Osteocyte (in vitro differentiated cells): ENCODE measurements around the gene C11orf86. TPM values are rescaled to one million over a fixed set of nuclear protein-coding genes. Genes with fewer than 3 reads are reported as not detected.

Experiments used
- DNase-seq: peaks from one replicate; pipeline ENCODE4 v3.0.0; 2021; ENCODE audit warnings: mixed read lengths; ENCODE audit not compliant: unreplicated experiment; ENCODE audit errors: extremely low spot score
- H3K27ac Mint-ChIP-seq: one replicate; pipeline ENCODE4 v1.8.0; 2021; ENCODE audit warnings: mild to moderate bottlenecking, mixed read lengths; ENCODE audit not compliant: unreplicated experiment
- H3K27me3 Mint-ChIP-seq: one replicate; pipeline ENCODE4 v1.8.0; 2021; ENCODE audit warnings: mixed read lengths; ENCODE audit not compliant: unreplicated experiment
- H3K36me3 Mint-ChIP-seq: one replicate; pipeline ENCODE4 v1.8.0; 2021; ENCODE audit warnings: mixed read lengths; ENCODE audit not compliant: unreplicated experiment
- H3K4me1 Mint-ChIP-seq: one replicate; pipeline ENCODE4 v1.8.0; 2021; ENCODE audit warnings: mixed read lengths; ENCODE audit not compliant: unreplicated experiment
- H3K4me3 Mint-ChIP-seq: one replicate; pipeline ENCODE4 v1.8.0; 2021; ENCODE audit warnings: mild to moderate bottlenecking, moderate library complexity, mixed read lengths; ENCODE audit not compliant: unreplicated experiment
- H3K9me3 Mint-ChIP-seq: one replicate; pipeline ENCODE4 v1.8.0; 2021; ENCODE audit warnings: mixed read lengths; ENCODE audit not compliant: unreplicated experiment
- long read RNA-seq: library from polyadenylated mRNA; unstranded; transcript quantifications from one replicate; pipeline ENCODE4 v2.0.0, GENCODE V29; 2021
- total RNA-seq: library from RNA; stranded (reverse); gene quantifications from 2 replicates; pipeline ENCODE4 v1.2.1, GENCODE V29; 2021
- TF ChIP-seq, protein P1 (sequence below): fragments of 200-600 bp; sonication (generic); IDR thresholded peaks from 2 replicates; pipeline ENCODE4 v1.5.0; 2021; ENCODE audit warnings: antibody characterized with exemption, mild to moderate bottlenecking, moderate library complexity

C11orf86 gene
- total RNA-seq: not detected in 2 replicates
- long read RNA-seq: 0 reads

DNA sequence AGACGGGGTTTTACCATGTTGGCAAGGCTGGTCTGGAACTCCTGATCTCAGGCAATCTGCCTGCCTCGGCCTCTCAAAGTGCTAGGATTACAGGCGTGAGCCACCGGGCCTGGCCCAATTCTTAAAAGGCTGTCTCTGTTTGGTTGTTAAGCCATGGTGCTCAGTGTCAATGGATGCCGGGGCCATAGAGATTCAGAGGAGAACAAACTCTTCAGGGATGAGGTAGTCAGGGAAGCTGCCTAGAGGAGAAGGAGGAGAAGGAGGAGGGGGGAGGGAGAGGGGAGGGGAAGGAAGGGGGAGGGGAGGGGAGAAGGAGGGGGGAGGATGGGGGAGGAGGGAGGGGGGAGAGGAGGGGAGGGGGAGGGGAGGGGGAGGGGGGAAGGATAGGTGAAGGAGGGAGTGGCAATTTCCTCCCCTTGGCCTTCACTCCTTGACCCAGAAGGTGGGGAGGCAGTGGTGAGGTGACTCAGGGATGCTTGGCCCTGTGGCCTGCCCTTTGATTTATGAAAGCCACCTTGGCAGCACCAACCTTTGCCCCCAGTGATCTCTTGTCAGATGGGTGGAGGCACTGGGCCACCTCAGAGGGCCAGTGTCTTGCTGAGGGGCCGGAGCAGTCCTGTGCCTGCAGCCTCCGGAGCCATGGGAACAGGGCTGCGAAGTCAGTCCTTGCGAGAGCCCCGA lies at the start of gene C11orf86:
C11orf86 (plus strand) TSS at position 581 of the 681 bp plus-strand sequence; CDS start at position 640, 59 bp downstream.
- Mint-ChIP-seq H3K27ac (peak within 1 kb of the TSS; percentile 68), H3K9me3 (no peaks in the 10 kb centered on the region), H3K27me3 (no peaks in the 10 kb centered on the region), H3K4me3 (no peak within 1 kb of the TSS), H3K36me3 (no peaks in the 10 kb centered on the region), H3K4me1 (peaks cover 38% of the 10 kb centered on the region)
- no peak for DNase-seq
- TF ChIP-seq, protein P1, sequence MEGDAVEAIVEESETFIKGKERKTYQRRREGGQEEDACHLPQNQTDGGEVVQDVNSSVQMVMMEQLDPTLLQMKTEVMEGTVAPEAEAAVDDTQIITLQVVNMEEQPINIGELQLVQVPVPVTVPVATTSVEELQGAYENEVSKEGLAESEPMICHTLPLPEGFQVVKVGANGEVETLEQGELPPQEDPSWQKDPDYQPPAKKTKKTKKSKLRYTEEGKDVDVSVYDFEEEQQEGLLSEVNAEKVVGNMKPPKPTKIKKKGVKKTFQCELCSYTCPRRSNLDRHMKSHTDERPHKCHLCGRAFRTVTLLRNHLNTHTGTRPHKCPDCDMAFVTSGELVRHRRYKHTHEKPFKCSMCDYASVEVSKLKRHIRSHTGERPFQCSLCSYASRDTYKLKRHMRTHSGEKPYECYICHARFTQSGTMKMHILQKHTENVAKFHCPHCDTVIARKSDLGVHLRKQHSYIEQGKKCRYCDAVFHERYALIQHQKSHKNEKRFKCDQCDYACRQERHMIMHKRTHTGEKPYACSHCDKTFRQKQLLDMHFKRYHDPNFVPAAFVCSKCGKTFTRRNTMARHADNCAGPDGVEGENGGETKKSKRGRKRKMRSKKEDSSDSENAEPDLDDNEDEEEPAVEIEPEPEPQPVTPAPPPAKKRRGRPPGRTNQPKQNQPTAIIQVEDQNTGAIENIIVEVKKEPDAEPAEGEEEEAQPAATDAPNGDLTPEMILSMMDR: no peak

- Mint-ChIP-seq H3K4me1 (peaks cover 34% of the 10 kb centered on the region), H3K9me3 (no peaks in the 10 kb centered on the region), H3K27ac (no peak overlapping the region), H3K36me3 (peaks cover 2% of the 10 kb centered on the region), H3K27me3 (no peaks in the 10 kb centered on the region), H3K4me3 (no peak overlapping the region)
- no peak for DNase-seq
- TF ChIP-seq, protein P1: no peak
Observed at GRCh38 chr11:66929753-66930152, 45.4 kb upstream of the C11orf86 start.

DNA sequence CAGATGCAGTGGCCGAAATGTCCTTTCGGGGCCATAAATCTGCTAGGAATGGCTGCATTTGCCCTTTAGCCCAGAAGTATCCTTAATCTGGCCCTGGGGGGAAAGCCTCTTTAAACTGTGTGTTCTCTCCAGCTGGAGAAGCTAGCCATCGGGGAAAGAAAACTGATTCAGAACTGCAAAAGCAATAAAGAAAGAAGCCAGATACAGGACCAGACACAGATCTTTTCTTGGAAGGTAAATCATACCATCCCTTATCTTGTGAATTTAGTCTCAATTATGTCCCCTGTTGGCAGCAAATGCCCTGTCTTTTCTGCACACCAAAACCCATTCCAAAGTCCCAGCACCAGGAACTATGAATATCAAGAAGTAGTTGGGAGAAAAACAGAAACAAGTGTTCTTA lies 42.6 kb upstream of the C11orf86 start:
- Mint-ChIP-seq H3K36me3 (no peaks in the 10 kb centered on the region), H3K27ac (no peak overlapping the region), H3K27me3 (no peaks in the 10 kb centered on the region), H3K4me3 (no peak overlapping the region), H3K4me1 (peaks cover 59% of the 10 kb centered on the region), H3K9me3 (peaks cover 4% of the 10 kb centered on the region)
- TF ChIP-seq, protein P1: no peak
- DNase-seq: no peak

DNA sequence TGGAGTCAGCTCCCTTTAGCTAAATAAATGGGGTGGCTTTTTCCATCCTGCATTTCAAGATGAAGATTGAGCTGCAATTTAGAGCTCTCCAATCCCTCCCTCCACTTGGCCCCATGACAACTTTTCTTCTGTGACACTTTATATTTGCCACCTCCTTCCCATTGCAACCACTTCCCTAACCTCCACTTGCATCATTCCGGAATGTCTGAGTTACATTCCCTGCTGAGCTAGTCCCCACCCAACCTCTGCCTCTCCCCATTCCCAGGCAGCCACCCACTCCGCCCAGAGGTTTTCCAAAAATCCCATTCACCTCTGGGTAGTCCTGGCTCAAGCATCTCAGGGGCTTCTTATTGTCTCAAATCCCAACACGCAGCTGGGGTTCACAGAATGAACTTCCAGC lies 41.6 kb upstream of the C11orf86 start:
- Mint-ChIP-seq H3K9me3 (peaks cover 4% of the 10 kb centered on the region), H3K27me3 (no peaks in the 10 kb centered on the region), H3K27ac (peak overlapping the region; percentile 59), H3K4me3 (no peak overlapping the region), H3K4me1 (peaks cover 59% of the 10 kb centered on the region), H3K36me3 (no peaks in the 10 kb centered on the region)
- TF ChIP-seq, protein P1: no peak
- no peak for DNase-seq

DNA sequence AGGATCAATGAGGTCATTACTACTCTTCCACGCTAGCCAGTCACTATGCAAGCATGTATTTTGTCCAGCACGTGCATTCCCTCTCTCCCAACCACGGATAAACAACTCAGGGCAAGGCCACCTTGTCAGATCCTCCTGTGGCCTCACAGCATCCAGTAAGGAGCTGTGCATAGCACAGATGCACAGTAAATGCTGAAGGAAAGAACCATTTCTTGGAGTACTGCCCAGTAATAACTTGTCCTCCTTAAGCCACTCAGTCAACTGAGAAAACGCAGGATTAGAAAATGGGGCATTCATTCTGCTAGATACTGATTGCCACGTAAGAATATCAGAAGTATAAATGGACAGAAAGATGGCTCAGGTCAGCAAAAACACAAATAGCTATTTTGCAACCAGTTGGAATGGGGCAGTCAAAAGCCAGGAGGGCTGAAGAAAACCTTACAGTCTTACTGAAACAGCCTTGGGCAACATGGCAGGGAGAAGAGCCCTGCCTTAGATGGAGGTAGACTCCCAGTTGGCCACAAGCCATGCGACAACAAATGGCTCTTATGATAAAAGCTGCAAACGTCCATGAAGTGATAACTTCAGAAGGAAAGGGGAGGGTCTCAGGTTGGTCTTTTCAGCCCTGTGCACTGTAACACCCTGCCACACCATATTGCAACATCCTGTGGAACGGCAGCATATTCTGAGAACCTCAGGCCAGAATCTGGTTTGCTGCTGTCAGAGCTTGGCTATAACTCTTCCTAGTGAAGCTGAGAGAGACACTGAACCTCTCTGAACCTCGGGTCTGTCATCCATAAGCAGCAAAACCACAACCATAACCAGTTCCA lies 39.9 kb upstream of the C11orf86 start:
- Mint-ChIP-seq H3K27me3 (no peaks in the 10 kb centered on the region), H3K4me1 (peaks cover 53% of the 10 kb centered on the region), H3K4me3 (no peak overlapping the region), H3K36me3 (no peaks in the 10 kb centered on the region), H3K27ac (peak overlapping the region; percentile 92), H3K9me3 (peaks cover 4% of the 10 kb centered on the region)
- TF ChIP-seq, protein P1: no peak
- no peak for DNase-seq
